Chondrocyte (in vitro differentiated cells): ENCODE data around the gene FCN3. TPM values are rescaled to one million over a fixed set of nuclear protein-coding genes. Genes with fewer than 3 reads are reported as not detected.

Experiments used
- DNase-seq: peaks from one replicate; pipeline ENCODE4 v3.0.0; 2021; ENCODE audit warnings: mixed read lengths, low spot score
- H3K27ac Mint-ChIP-seq: one replicate; pipeline ENCODE4 v1.8.0; 2021; ENCODE audit warnings: mild to moderate bottlenecking, moderate library complexity, mixed read lengths; ENCODE audit not compliant: unreplicated experiment
- H3K27me3 Mint-ChIP-seq: 2 replicates; pipeline ENCODE4 v1.8.0; 2021; ENCODE audit warnings: low read depth, mixed read lengths
- H3K36me3 Mint-ChIP-seq: 2 replicates; pipeline ENCODE4 v1.8.0; 2021; ENCODE audit warnings: low read depth, mixed read lengths
- H3K4me1 Mint-ChIP-seq: 2 replicates; pipeline ENCODE4 v1.8.0; 2021; ENCODE audit warnings: low read depth, mild to moderate bottlenecking, mixed read lengths
- H3K4me3 Mint-ChIP-seq: one replicate; pipeline ENCODE4 v1.8.0; 2021; ENCODE audit warnings: mild to moderate bottlenecking, moderate library complexity, mixed read lengths; ENCODE audit not compliant: unreplicated experiment
- H3K9me3 Mint-ChIP-seq: 2 replicates; pipeline ENCODE4 v1.8.0; 2021; ENCODE audit warnings: low read depth, mixed read lengths
- CTCF ChIP-seq: fragments of 200-600 bp; sonication (generic); IDR thresholded peaks from 2 replicates; pipeline ENCODE4 v1.5.0; 2021; ENCODE audit warnings: antibody characterized with exemption, mild to moderate bottlenecking, moderate library complexity
- total RNA-seq: library from RNA; stranded (reverse); gene quantifications from 3 replicates; pipeline ENCODE4 v1.2.1, GENCODE V29; 2021

The FCN3 gene
- total RNA-seq, 1 donor from 2014 or later, result not detected

GRCh38 chr1:27333717-27334279, 40.8 kb downstream of the FCN3 start:
- Mint-ChIP-seq H3K36me3 (peaks cover 8% of the 10 kb centered on the region), H3K27me3 (no peaks in the 10 kb centered on the region), H3K27ac (no peak overlapping the region), H3K4me1 (no peaks in the 10 kb centered on the region), H3K4me3 (no peak overlapping the region), H3K9me3 (no peaks in the 10 kb centered on the region)
- no peak for DNase-seq
- TF ChIP-seq CTCF, result no peak

GRCh38 chr1:27332536-27333281, 41.9 kb downstream of the FCN3 start:
- H3K27ac Mint-ChIP-seq, result no peak overlapping the region
- H3K27me3 Mint-ChIP-seq, result no peaks in the 10 kb centered on the region
- no peak overlapping the region for H3K4me3 Mint-ChIP-seq
- no peaks in the 10 kb centered on the region for H3K4me1 Mint-ChIP-seq
- H3K9me3 Mint-ChIP-seq, result no peaks in the 10 kb centered on the region
- TF ChIP-seq CTCF, result peak; percentile 87
- DNase-seq, result no peak
- peaks cover 10% of the 10 kb centered on the region for H3K36me3 Mint-ChIP-seq

- DNase-seq, result no peak
- no peaks in the 10 kb centered on the region for H3K27me3 Mint-ChIP-seq
- TF ChIP-seq CTCF, result no peak
- peaks cover 10% of the 10 kb centered on the region for H3K36me3 Mint-ChIP-seq
- H3K9me3 Mint-ChIP-seq, result no peaks in the 10 kb centered on the region
- H3K4me3 Mint-ChIP-seq, result no peak overlapping the region
- H3K27ac Mint-ChIP-seq, result no peak overlapping the region
- no peaks in the 10 kb centered on the region for H3K4me1 Mint-ChIP-seq
Observed at GRCh38 chr1:27331922-27332321, 42.7 kb downstream of the FCN3 start.

- Mint-ChIP-seq H3K36me3 (peaks cover 10% of the 10 kb centered on the region), H3K9me3 (no peaks in the 10 kb centered on the region), H3K27me3 (no peaks in the 10 kb centered on the region), H3K4me3 (no peak overlapping the region), H3K4me1 (no peaks in the 10 kb centered on the region), H3K27ac (no peak overlapping the region)
- TF ChIP-seq CTCF, result no peak
- no peak for DNase-seq
Observed at GRCh38 chr1:27331426-27331825, 43.2 kb downstream of the FCN3 start.

DNA sequence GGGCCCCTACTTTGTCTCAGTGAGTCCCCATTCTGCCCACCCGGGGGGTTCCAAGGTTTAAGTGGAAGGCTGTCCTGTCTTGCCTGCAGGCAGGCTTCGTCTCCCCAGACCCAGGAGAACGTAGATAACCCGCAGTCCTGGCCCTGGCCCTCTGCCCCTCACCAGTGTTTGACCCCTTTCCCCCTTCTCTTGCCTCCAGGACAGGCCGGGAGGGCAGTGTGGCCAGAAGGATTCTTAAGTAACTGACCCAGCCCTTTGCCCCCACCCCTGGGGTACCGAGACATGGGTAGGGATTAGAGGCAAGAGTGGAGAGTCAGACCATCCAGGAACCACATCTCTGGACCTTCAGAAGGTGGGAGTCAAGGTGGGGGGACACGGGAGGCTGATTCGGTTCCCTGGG, 43.8 kb downstream of the FCN3 start:
- H3K36me3 Mint-ChIP-seq, result peaks cover 8% of the 10 kb centered on the region
- H3K4me1 Mint-ChIP-seq, result no peaks in the 10 kb centered on the region
- H3K9me3 Mint-ChIP-seq, result no peaks in the 10 kb centered on the region
- no peak for TF ChIP-seq CTCF
- no peak overlapping the region for H3K4me3 Mint-ChIP-seq
- no peaks in the 10 kb centered on the region for H3K27me3 Mint-ChIP-seq
- no peak overlapping the region for H3K27ac Mint-ChIP-seq
- DNase-seq, result no peak
